B cell (primary cell): Measurements from ENCODE around the gene NTHL1. TPM values are rescaled to one million over a fixed set of nuclear protein-coding genes. Genes with fewer than 3 reads are reported as not detected.

Source experiments
- ATAC-seq: fragments of 200-7000 bp; cut with Tn5 transposase; one replicate; pipeline ENCODE4 v1.10.0; 2021; ENCODE audit warnings: low read depth, mild to moderate bottlenecking, moderate number of reproducible peaks, moderate library complexity
- CTCF ChIA-PET: fragments of 350-600 bp; sonication (Branson Sonifier 250); formaldehyde crosslinking; loops from one replicate; lab custom pipeline; 2021; ENCODE audit warnings: antibody characterized with exemption, inconsistent platforms; lab: Charles Lee
- POLR2A ChIA-PET: fragments of 350-600 bp; sonication (Branson Sonifier 250); formaldehyde crosslinking; loops from one replicate; lab custom pipeline; 2021; ENCODE audit warnings: antibody characterized with exemption; lab: Charles Lee
- DNase-seq: peaks from one replicate; pipeline ENCODE4 v3.0.0; 2013
- H2AFZ ChIP-seq: 2 replicates; pipeline ENCODE4 v1.6.1; 2012; ENCODE audit warnings: mild to moderate bottlenecking, low read depth, low read length; ENCODE audit not compliant: insufficient read depth, poor library complexity, severe bottlenecking
- H3K27ac ChIP-seq, 2 donors: 1 replicate in 1 of 2; 2 replicates in 1 of 2; pipeline ENCODE4 v1.5.1; 2012 to 2013; ENCODE audit warnings: low read length in 2 of 2, mild to moderate bottlenecking in 2 of 2, moderate library complexity in 1 of 2
- H3K27me3 ChIP-seq, 4 experiments: fragments of 200-600 bp in 1 of 4; sonication (generic) in 1 of 4; replicated peaks in 1 of 4; 1 replicate in 2 of 4; 2 replicates in 2 of 4; pipeline versions ENCODE4 v1.6.1 to v1.7.0; 2013 to 2016; ENCODE audit warnings: low read length in 3 of 4, mild to moderate bottlenecking in 2 of 4, mixed read lengths in 1 of 4, moderate library complexity in 1 of 4; ENCODE audit not compliant: insufficient read depth in 4 of 4, control insufficient read depth in 3 of 4; ENCODE audit errors: control extremely low read depth in 1 of 4
- H3K36me3 ChIP-seq, 2 experiments: replicated peaks in 1 of 2; 1 replicate in 1 of 2; 2 replicates in 1 of 2; pipeline versions ENCODE4 v1.6.1 to v1.7.1; 2013; ENCODE audit warnings: low read length in 1 of 2; ENCODE audit not compliant: insufficient read depth in 2 of 2, control insufficient read depth in 1 of 2; ENCODE audit errors: control extremely low read depth in 1 of 2, extremely low read depth in 1 of 2
- H3K4me1 ChIP-seq, 2 donors: fragments of 200-600 bp in 1 of 2; sonication (generic) in 1 of 2; 1 replicate in 1 of 2; 2 replicates in 1 of 2; pipeline versions ENCODE4 v1.5.1 to v1.6.1; 2013 to 2017; ENCODE audit warnings: low read length in 2 of 2; ENCODE audit not compliant: control insufficient read depth in 2 of 2, insufficient read depth in 2 of 2
- H3K4me2 ChIP-seq: replicated peaks from 2 replicates; pipeline ENCODE3; 2012; ENCODE audit warnings: mild to moderate bottlenecking, low read depth, low read length; ENCODE audit not compliant: poor library complexity, severe bottlenecking
- H3K4me3 ChIP-seq, 5 experiments: fragments of 200-600 bp in 1 of 5; sonication (generic) in 1 of 5; 1 replicate in 3 of 5; 2 replicates in 2 of 5; pipeline versions ENCODE4 v1.5.1 to v1.7.0; 2011 to 2016; ENCODE audit warnings: low read length in 4 of 5, mild to moderate bottlenecking in 4 of 5, low read depth in 2 of 5, control low read depth in 1 of 5, moderate library complexity in 1 of 5; ENCODE audit not compliant: insufficient read depth in 1 of 5; ENCODE audit errors: control extremely low read depth in 1 of 5, extremely low read depth in 1 of 5
- H3K79me2 ChIP-seq: fragments of 200-600 bp; sonication (generic); one replicate; pipeline ENCODE4 v1.6.0; 2016; ENCODE audit warnings: low read length; ENCODE audit not compliant: control insufficient read depth, insufficient read depth
- H3K9ac ChIP-seq: fragments of 200-600 bp; sonication (generic); 2 replicates; pipeline ENCODE4 v1.6.1; 2017; ENCODE audit warnings: mild to moderate bottlenecking, low read length, moderate library complexity
- H3K9me3 ChIP-seq, 3 donors: one replicate each; pipeline versions ENCODE4 v1.6.1 to v1.7.1; 2013; ENCODE audit warnings: low read length in 2 of 3; ENCODE audit not compliant: control insufficient read depth in 2 of 3, insufficient read depth in 1 of 3; ENCODE audit errors: control extremely low read depth in 1 of 3
- H4K20me1 ChIP-seq: 2 replicates; pipeline ENCODE4 v1.6.0; 2012; ENCODE audit warnings: mild to moderate bottlenecking, low read length; ENCODE audit not compliant: insufficient read depth, control insufficient read depth, poor library complexity, severe bottlenecking
- H3K27ac Mint-ChIP-seq: one replicate; pipeline ENCODE4 v1.8.0; 2021; ENCODE audit warnings: mixed read lengths
- H3K27me3 Mint-ChIP-seq: one replicate; pipeline ENCODE4 v1.8.0; 2021; ENCODE audit warnings: mixed read lengths
- H3K4me1 Mint-ChIP-seq: one replicate; pipeline ENCODE4 v1.8.0; 2021; ENCODE audit warnings: mixed read lengths
- H3K4me3 Mint-ChIP-seq: one replicate; pipeline ENCODE4 v1.8.0; 2021; ENCODE audit warnings: mixed read lengths
- H3K9me3 Mint-ChIP-seq: one replicate; pipeline ENCODE4 v1.8.0; 2022; ENCODE audit warnings: mixed read lengths; ENCODE audit not compliant: insufficient read depth
- CTCF ChIP-seq: fragments of 200-600 bp; IDR thresholded peaks from one replicate; pipeline ENCODE4 v1.8.0; 2022; ENCODE audit warnings: antibody characterized with exemption, mild to moderate bottlenecking
- EZH2 ChIP-seq: IDR thresholded peaks from 2 replicates; pipeline ENCODE4 v1.6.1; 2012; ENCODE audit warnings: borderline replicate concordance, low read depth, mild to moderate bottlenecking, moderate library complexity, low read length; ENCODE audit not compliant: insufficient read depth, poor library complexity, severe bottlenecking
- WGBS: methylation state at CpG from one replicate; pipeline ENCODE4 v1.1.5; 2013; ENCODE audit warnings: missing lambda C conversion rate; ENCODE audit not compliant: insufficient coverage; 5-methylcytosine and 5-hydroxymethylcytosine counted together
- intact Hi-C: fragments of 100-400 bp; cut with micrococcal nuclease; formaldehyde crosslinking; loops from one replicate; pipeline ENCODE4 v1.10.0; 2022
- polyA plus RNA-seq: library from polyadenylated mRNA; depleted of rRNA; stranded (reverse); fragments of >200 nt; gene quantifications from 2 replicates; pipeline ENCODE4 v1.2.3, GENCODE V29; 2012
- total RNA-seq, 2 donors: library from RNA; stranded (reverse); fragments of 120-200 nt in 1 of 2; gene quantifications; 1 replicate in 1 of 2; 2 replicates in 1 of 2; pipeline versions ENCODE4 v1.2.3 to v1.2.4, GENCODE V29; 2013 to 2022

NTHL1 gene
- total and polyA plus RNA-seq, 2 donors (not counting 1 experiment from before 2014, with no cell fraction given) = 17.5 to 27.6 TPM

GRCh38 chr16:2039274-2040031 lies 8.2 kb downstream of the NTHL1 start:
- POLR2A ChIA-PET = no interaction called here
- Histone ChIP-seq H4K20me1 (no peaks in the 10 kb centered on the region), H3K36me3 (no peaks in the 10 kb centered on the region), H3K4me2 (no peak overlapping the region), H2AFZ (no peak overlapping the region), H3K27me3 (peaks cover 0 to 5% (median 0%) of the 10 kb centered on the region in 4 experiments), H3K9ac (no peak overlapping the region), H3K4me3 (no peak overlapping the region), H3K27ac (no peak overlapping the region), H3K79me2 (no peaks in the 10 kb centered on the region), H3K4me1 (peaks cover 4 to 12% of the 10 kb centered on the region in 2 donors), H3K9me3 (no peaks in the 10 kb centered on the region)
- H3K4me3 Mint-ChIP-seq = no peak overlapping the region
- WGBS = 89% methylated on average over 28 of the region's 29 CpGs
- intact Hi-C loops = no loop called here
- H3K27me3 Mint-ChIP-seq = no peaks in the 10 kb centered on the region
- DNase-seq = no peak
- no peak for ATAC-seq
- H3K9me3 Mint-ChIP-seq = no peaks in the 10 kb centered on the region
- TF ChIP-seq CTCF (no peak), EZH2 (no peak)
- CTCF ChIA-PET = interaction anchor here (1.0 kb wide), 1 partner anchor 8 kb away, joined by 5 read pairs; the partner anchor contains the start of genes NTHL1 and TSC2
- no peaks in the 10 kb centered on the region for H3K4me1 Mint-ChIP-seq
- no peak overlapping the region for H3K27ac Mint-ChIP-seq
